Myocyte (in vitro differentiated cells): ENCODE data around the gene LYG1. TPM values are rescaled to one million over a fixed set of nuclear protein-coding genes. Genes with fewer than 3 reads are reported as not detected.
"Not testable (repeated sequence)": the region's sequence is repeated elsewhere in the genome, so short reads cannot be mapped to it uniquely, and the experiment has no call there.

ENCODE experiments used
- DNase-seq: peaks from one replicate; pipeline ENCODE4 v3.0.0-alpha.2; 2012; ENCODE audit warnings: low read depth
- polyA plus RNA-seq: library from polyadenylated mRNA; unstranded; fragments of >200 nt; gene quantifications from one replicate; pipeline ENCODE4 v1.2.1, GENCODE V29; 2012; ENCODE audit warnings: missing spikeins
- total RNA-seq: library from RNA; depleted of rRNA; stranded (reverse); fragments of >200 nt; gene quantifications from 2 replicates; pipeline ENCODE4 v1.2.3, GENCODE V29; 2014

Gene LYG1
- 1.3 TPM in 1 of 2 replicates, not detected in the other for total RNA-seq
- polyA plus RNA-seq, result 1.7 TPM

DNA sequence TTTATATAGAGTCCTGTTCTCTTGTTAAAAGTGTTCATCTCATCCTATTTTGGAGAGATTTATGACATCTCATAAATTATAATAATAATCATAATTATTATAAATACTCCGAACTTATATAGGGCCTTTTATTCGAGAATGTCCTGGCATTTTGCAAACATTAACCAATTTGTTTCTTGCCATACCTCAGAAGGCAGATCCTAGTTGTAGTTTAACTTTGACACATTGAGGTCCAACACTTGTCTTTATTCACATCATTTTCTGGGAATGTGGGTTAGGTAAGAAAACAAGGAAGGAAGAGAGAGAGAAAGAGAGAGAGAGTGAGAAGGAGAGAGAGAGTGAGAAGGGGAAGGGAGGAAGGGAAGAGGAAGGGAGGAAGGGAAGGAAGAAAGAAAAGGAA, at the start of gene LYG1:
LYG1 (minus strand) TSS at position 101 of the 400 bp plus-strand sequence. CDS start 5,527 bp downstream, outside the sequence.
- not testable (repeated sequence) for DNase-seq

DNA sequence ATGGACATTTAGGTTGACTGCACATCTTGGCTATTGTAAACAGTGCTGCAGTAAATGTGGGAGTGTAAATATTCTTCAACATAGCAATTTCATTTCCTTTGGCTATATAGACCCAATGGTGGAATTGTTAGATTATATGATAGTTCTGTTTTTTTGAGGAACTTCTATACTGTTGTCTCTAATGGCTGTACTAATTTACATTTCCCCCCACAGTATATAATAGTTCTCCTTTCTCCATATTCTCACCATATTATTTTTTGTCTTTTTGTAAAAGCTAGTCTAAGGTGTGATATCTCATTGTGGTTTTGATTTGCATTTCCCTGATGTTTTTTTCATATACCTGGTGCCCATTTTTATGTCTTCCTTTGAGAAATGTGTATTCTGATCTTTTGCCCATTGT, 49.2 kb upstream of the LYG1 start:
- no peak for DNase-seq

DNA sequence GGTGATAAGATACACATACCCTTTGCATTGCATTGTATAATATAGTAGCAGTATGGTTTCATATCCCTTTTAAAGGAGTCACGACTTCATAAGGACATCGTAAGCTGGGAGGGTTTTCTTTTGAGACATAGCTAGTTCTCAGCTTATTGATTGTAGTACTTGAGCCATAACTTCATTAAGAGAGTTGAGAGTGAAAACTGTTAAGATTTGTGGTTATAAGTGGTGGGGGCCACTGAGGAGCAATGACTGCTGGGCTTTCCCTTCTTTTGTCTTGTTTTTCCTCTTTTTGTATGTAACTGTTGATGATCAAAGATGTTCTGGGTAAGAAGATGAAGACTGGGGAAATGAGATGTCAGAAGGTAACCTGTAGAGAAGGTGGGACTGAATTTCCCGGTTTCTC, 47.2 kb upstream of the LYG1 start:
- DNase-seq, result no peak

DNA sequence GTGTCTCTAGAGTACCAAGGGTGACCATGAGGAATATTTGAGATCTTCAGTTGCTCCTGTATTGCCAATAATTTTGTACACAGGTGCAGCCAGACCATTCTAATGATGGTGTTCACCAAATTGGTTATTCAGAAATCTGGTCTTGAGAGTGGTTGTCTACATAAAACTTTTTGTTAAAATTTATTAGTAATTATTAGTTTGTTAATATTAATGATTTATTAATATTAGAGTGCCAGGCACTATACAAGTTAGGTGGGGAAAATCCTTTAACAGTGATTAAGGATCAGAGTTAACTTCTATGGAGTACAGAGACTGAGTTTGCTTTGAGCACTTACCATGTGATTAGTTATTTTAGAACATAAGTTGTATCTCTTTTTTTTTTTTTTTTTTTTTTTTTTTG, 45.2 kb upstream of the LYG1 start:
- DNase-seq, result no peak

GRCh38 chr2:99345446-99345845, 44.4 kb upstream of the LYG1 start:
- not testable (repeated sequence) for DNase-seq

- no peak for DNase-seq
Measured at GRCh38 chr2:99342536-99342935, 41.5 kb upstream of the LYG1 start.

GRCh38 chr2:99340669-99341236, 39.8 kb upstream of the LYG1 start:
- DNase-seq, result no peak

GRCh38 chr2:99338029-99338585, 37.1 kb upstream of the LYG1 start:
- DNase-seq, result peak; percentile 12

DNA sequence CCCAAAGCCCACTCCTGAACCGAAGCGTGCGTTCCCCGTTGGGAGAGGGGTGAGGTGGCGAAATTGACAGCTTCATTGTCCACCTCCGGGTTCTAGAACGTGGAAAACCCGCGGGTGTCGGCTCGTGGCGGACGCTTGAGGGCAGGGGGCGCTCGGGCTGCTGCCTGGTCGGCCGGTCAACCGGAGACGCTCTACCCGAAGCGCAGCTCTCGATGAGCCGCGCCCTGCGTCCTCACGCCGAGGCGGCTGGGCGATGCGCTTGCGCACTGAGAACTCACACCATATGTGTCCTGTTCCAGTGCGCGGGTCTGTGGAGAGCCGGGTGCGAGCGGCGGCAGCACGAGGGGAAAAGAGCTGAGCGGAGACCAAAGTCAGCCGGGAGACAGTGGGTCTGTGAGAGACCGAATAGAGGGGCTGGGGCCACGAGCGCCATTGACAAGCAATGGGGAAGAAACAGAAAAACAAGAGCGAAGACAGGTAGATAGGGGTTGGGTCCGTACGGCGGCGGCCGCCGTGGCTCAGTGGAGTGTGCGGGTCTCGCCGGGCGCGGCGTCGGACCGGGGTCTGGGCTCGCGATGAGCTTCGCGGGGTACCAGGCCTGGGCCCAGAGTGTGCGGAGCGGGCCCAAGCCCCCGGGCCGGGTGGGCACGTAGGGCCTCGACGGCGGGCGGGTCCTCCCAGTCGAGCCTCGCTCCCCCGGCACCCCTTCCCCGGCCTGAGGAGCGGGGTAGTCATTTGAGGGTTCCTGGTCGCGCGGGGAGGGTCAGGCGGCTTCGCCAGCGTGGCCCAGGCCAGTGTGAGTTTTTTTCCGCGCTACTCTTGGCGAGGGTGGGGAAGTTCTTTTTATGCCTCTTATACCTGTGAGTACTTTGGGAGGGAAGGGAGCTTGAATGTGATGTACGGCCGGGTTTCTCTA, 36.4 kb upstream of the LYG1 start, which contains the start of gene EIF5B:
EIF5B (plus strand) TSS at position 277 of the 916 bp plus-strand sequence; CDS start at position 443, 166 bp downstream.
- peak; percentile 99 for DNase-seq

- no peak for DNase-seq
Measured at GRCh38 chr2:99336804-99337112, 35.8 kb upstream of the LYG1 start.

DNA sequence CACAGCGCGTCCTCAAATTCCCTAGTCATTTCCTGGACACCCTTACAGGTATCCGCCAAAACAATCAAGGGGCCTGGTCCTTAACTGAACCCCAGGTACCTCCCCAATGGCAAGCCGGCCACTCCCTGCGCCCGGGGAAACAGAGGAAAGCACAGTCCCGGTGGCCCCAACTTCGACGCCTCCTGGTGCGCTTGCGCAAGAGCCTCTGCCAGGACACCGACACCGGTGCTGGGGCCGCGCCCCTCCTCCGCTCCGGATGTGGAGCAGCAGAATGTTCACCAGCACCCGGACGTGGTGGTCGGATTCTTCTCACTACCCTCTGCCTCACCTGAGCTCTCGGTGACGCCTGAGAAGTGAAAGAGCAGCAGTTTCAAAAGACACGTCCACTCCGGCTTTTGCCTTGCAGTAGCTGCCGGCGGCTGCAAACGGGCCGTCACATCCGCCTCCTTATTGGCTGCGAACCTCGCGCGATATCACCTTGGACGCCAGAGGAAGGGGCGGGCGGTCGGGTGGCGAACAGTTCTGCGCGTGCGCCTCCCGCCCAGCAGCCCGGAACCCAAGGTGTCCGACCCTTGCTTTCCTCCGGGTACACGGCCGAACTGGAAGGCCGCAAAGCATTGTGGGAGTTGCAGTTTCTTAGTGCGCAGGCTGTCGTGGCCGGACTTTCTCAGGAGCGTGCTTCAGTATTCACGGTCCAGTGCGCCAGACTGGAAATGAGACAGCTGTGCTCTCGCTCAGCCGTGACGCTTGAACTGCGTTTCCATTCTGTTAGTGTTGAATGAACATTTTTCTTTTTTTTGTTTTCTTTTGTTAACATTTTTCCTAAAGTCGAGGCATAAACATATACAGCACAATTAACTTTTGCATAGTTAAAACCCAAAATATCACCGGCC, 35.2 kb upstream of the LYG1 start, which contains the start of gene TXNDC9:
TXNDC9 (minus strand) TSS at position 423 of the 893 bp plus-strand sequence. CDS start 3,123 bp downstream, outside the sequence.
- peak; percentile 100 for DNase-seq

GRCh38 chr2:99325384-99325783, 24.4 kb upstream of the LYG1 start:
- no peak for DNase-seq

GRCh38 chr2:99317873-99318200, 16.8 kb upstream of the LYG1 start:
- DNase-seq, result not testable (repeated sequence)

DNA sequence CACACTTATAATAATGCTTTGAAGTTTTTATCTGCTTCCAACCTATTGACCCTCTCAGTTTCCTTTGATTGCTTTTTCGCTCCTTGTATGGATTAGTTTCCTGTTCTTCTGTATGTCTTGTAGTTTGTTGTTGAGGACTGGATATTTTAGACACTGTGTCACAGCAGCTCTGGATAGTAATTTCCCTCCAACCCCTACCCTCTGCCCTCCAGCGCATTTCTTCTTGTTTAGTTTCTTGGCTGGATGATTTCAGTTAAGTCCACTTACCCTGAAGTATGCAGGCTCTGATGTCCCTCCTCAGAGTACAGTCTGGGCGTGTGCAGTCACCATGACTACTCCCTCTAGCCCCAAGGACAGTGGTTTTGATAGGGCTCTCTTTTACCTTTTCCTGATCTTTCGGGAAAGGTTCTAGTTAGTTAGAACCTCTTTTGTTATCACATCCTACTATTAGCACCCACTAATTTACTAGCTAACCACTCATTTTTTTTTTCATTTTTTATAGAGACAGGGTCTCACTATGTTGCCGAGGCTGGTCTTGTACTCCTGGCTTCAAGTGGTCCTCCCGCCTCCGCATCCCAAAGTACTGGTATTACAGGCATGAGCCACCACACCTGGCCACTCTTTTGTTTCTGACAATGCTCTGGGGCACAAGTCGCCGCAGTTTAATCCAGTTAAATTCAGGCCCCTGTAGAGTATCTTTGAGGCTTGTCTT, 16.3 kb upstream of the LYG1 start:
- DNase-seq, result no peak

DNA sequence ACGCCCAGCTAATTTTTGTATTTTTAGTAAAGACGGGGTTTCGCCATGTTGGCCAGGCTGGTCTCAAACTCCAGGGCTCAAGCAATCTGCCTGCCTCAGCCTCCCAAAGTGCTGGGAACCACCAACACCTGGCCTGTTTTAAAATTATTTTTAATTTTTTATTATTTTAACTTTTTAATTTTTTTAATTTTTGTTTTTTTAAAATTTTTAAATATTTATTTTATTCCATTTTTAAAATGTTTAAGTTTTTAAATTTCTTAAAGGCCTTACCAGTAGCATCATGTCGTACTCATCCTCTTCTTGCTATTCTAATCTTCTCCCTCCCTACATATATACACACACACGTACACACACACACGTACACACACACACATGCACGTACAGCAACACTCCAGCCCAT, 1.4 kb downstream of the LYG1 start:
- no peak for DNase-seq

DNA sequence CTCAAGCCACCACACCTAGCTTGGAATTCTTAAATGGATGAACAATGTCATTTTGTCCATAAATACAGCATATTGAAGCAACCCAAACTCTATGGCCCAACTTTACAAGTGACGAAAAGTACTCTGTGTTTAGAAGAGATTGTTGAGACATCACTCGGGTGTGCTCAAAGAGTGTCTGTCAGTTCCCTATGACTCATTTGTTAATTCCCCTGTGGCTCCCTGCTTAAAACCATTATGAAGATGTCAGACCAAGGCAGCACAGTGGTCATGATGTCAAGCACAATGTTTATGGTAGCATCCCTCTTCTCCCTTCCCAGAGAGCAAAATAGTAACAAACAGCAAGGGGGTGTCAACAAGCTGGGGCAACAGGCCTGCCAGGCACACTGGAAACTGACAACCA, 3.0 kb downstream of the LYG1 start:
- DNase-seq, result peak; percentile 46

GRCh38 chr2:99285526-99285925, 15.5 kb downstream of the LYG1 start:
- no peak for DNase-seq

DNA sequence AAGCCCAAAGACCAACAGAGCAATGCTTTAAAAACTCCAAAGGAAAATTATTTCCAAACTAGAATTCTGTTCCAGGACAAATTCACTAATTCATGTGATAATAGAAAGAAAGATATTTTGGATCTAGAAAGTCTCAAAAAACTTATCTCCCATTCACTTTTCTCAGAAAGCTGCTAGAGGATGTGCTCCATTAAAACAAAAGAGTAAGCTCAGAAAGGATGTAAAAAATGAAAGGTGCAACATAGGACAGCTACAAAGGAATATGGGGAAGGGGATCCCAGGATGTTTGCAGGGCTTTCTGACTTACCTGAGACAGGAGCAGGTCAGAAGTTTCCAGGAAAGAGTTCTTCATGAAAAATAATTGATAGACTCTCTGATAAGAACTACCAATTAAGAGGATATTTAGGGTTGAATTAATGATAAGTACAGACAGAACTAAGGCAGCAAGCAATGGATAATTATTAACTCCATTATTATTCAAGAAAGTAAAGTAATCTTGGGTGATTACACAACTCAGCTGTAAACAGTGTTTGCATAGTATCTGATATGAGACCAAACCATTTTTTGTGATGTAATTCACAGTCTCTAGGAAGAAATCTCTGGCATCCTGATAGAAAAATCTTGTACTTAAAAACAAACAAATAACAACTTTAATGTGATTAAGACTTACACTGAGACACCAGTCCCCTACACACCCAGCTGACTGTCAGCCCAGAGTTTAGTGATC, 20.9 kb downstream of the LYG1 start:
- DNase-seq, result no peak

DNA sequence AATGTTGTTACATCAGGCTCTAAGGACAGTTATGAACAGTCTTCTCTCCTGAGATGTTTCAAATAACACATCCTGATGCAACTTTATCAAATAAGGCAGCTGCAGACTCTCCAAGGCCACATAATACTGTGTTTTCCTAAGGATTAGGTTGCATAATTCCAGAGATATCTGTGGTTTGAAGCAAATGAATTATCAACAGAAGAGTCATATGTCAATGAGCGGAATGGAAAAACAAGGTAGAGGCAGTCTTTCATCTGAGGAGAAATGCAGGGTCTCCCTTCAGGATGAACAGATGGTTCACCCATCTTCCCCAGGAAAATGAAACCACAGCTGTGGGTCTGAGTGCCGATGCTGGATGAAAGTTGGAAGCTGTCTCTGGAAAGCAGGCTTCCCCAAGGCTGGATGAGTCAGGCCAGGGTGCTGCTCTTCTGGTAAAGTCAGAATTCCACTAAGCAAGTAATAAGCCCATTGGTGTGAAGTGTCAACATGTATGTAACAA, 22.2 kb downstream of the LYG1 start:
- peak; percentile 98 for DNase-seq
